Measurements from ENCODE around the gene IGFBP6.

The IGFBP6 gene

GRCh38 chr12:53097564-53098353 is at the start of gene IGFBP6:
TSS of gene IGFBP6 (plus strand) at chr12:53097667. CDS start at chr12:53097718, 51 bp downstream.
- peak in 1 of 2 donors; percentile 35 for DNase-seq (ENCODE audit: low read depth in 2 of 2)

- DNase-seq (ENCODE audit: low read depth in 2 of 2), result no peak
Observed at GRCh38 chr12:53048033-53048779, 49.3 kb upstream of the IGFBP6 start.

GRCh38 chr12:53048780-53049401 is 48.6 kb upstream of the IGFBP6 start:
- DNase-seq (ENCODE audit: low read depth in 2 of 2), result no peak

- no peak for DNase-seq (ENCODE audit: low read depth in 2 of 2)
Observed at GRCh38 chr12:53049571-53050318, 47.7 kb upstream of the IGFBP6 start, which contains the start of gene TNS2. TSS of gene TNS2 (plus strand) at chr12:53050065. CDS start at chr12:53050186, 121 bp downstream.

- DNase-seq (ENCODE audit: low read depth in 2 of 2), result no peak
Observed at GRCh38 chr12:53050426-53051057, 46.9 kb upstream of the IGFBP6 start.

- no peak for DNase-seq (ENCODE audit: low read depth in 2 of 2)
Observed at GRCh38 chr12:53051058-53051880, 46.2 kb upstream of the IGFBP6 start.

GRCh38 chr12:53051881-53052412 is 45.5 kb upstream of the IGFBP6 start:
- no peak for DNase-seq (ENCODE audit: low read depth in 2 of 2)

GRCh38 chr12:53052419-53053217 is 44.8 kb upstream of the IGFBP6 start:
- DNase-seq (ENCODE audit: low read depth in 2 of 2), result no peak

- peak in 1 of 2 donors; percentile 24 for DNase-seq (ENCODE audit: low read depth in 2 of 2)
Observed at GRCh38 chr12:53053218-53054111, 44.0 kb upstream of the IGFBP6 start.

- DNase-seq (ENCODE audit: low read depth in 2 of 2), result peak; percentile 86
Observed at GRCh38 chr12:53054112-53054878, 43.2 kb upstream of the IGFBP6 start.

GRCh38 chr12:53055471-53056266 is 41.8 kb upstream of the IGFBP6 start:
- no peak for DNase-seq (ENCODE audit: low read depth in 2 of 2)

- no peak for DNase-seq (ENCODE audit: low read depth in 2 of 2)
Observed at GRCh38 chr12:53056296-53056695, 41.2 kb upstream of the IGFBP6 start.

GRCh38 chr12:53056901-53057300 is 40.6 kb upstream of the IGFBP6 start:
- no peak for DNase-seq (ENCODE audit: low read depth in 2 of 2)

- no peak for DNase-seq (ENCODE audit: low read depth in 2 of 2)
Observed at GRCh38 chr12:53057816-53058500, 39.5 kb upstream of the IGFBP6 start.

GRCh38 chr12:53058674-53059433 is 38.6 kb upstream of the IGFBP6 start:
- DNase-seq (ENCODE audit: low read depth in 2 of 2), result no peak

All from stimulated activated CD4-positive, alpha-beta T cell treated with anti-CD3 and anti-CD28 coated beads, Interleukin-1b, Interleukin-23, amount 100 ng/mL, for 1 hour (primary cell).